ENCODE measurements around the gene SYNE4.
A peak's percentile ranks its signal among the peaks of the same experiment; 100 is the strongest.

The SYNE4 gene

GRCh38 chr19:36023432-36023831 is 14.8 kb upstream of the SYNE4 start:
- TF ChIP-seq, protein P1, sequence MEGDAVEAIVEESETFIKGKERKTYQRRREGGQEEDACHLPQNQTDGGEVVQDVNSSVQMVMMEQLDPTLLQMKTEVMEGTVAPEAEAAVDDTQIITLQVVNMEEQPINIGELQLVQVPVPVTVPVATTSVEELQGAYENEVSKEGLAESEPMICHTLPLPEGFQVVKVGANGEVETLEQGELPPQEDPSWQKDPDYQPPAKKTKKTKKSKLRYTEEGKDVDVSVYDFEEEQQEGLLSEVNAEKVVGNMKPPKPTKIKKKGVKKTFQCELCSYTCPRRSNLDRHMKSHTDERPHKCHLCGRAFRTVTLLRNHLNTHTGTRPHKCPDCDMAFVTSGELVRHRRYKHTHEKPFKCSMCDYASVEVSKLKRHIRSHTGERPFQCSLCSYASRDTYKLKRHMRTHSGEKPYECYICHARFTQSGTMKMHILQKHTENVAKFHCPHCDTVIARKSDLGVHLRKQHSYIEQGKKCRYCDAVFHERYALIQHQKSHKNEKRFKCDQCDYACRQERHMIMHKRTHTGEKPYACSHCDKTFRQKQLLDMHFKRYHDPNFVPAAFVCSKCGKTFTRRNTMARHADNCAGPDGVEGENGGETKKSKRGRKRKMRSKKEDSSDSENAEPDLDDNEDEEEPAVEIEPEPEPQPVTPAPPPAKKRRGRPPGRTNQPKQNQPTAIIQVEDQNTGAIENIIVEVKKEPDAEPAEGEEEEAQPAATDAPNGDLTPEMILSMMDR (IDR thresholded peaks at IDR 0.05; ENCODE audit: extremely low read depth, missing control alignments), result no peak
- DNase-seq (ENCODE audit: low spot score), result no peak

GRCh38 chr19:36019061-36019670 is 10.6 kb upstream of the SYNE4 start:
- TF ChIP-seq, protein P1 (IDR thresholded peaks at IDR 0.05; ENCODE audit: extremely low read depth, missing control alignments), result no peak

DNA sequence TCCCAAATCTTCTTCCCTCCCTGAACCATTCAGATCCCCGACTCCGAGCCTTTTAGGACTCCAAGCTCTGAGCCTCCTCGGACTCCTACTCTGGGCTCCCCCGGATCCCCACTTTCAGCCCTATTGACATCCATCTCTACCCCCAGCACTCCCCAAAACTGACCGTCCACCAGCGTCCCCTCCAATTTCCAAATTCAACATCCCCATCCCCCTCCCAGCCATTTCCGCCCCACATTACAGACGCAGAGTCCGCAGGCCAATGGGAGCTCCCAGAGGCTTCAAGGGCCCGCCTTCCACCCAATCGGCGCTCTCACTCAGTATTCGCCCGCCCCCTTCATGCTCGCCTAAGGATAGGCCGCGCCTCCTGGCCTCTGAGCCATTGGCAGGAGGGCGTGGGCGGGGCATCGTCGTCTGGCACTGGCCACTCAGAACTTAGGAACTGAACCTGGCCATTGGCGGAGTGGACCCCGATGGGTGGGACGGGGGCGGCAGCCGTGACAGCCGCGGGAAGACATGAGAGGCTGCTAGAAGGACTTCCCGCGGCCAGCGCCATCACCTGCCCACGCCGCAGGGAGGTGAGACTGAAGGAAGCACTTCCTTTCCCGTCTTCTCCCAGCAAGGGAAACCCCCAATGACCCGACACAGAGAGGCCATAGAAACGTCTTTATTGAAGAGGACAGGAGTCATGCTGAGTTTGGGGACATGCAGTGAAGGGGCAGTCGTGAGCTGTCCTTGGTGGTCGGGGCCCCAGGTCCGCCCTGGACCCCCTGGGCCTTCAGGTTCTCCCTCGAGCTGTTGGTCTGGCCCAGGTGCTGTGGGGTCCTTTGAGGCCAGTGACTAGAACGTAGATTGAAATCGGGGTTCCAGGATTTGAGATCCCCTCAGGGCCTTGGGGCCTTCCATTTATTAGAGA is 5.7 kb upstream of the SYNE4 start, which contains the start of gene ALKBH6:
ALKBH6 (minus strand) TSS at position 202 of the 913 bp plus-strand sequence. CDS start 816 bp downstream, outside the sequence.
- TF ChIP-seq, protein P1 (IDR thresholded peaks at IDR 0.05; ENCODE audit: extremely low read depth, missing control alignments), result no peak
- peak; percentile 98 for DNase-seq (ENCODE audit: low spot score)

More at GRCh38 chr19:36019061-36019670, 10.6 kb upstream of the SYNE4 start:
- DNase-seq (ENCODE audit: low spot score), result no peak

DNA sequence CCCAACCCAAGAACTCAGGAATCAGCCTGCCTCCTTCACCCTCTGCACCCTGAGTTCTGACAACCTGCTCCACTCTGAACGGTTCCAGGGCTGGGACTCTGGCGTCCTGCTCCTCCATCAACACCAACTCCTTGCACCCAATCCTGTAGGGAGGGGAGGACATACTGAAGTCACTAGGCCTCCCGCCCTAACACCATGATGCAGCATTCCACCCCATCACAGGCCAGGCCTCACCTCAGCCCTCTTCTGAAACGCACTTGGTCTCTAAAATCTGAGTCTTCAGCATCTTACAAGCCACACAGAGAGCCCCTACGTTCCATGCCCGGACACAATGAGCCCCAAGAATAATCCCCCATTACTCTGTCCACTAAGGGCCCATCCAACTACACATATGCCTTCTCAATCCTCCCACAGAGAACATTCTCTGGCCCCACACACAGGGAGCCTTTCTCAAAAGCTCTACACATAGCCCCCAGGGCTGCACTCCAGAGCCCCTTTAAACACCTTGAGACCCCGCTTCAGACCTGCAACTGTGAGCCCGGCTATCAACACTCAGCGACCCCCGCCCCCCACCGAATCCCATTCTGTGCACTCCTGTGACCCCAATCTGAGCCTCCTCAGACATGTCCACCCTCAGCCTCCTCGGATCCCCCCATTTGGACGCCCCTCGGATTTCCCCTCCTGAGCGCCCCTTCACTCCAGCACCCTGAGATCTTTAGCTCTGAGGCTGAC is 4.8 kb upstream of the SYNE4 start:
- DNase-seq (ENCODE audit: low spot score), result no peak
- TF ChIP-seq, protein P1 (IDR thresholded peaks at IDR 0.05; ENCODE audit: extremely low read depth, missing control alignments), result no peak

DNA sequence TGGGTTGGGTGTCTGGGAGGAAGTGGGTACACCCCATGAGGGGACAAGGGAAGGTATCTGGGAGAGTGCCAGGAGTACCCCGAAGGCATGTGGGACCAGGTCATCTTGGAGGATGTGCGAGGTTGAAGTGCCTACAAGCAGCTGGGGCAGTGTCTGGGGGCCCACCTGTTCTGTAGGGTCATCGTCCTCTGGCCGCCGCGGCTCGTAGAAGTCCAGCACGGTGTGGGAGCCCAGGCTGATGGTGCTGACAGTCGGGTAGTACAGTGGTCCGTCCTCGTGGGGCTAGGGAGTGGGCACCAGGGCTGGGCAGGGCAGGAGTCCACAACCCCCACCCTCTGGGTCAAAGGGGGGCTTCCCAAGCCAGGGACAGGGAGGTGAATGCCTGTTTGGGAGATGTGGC is 1.8 kb upstream of the SYNE4 start:
- TF ChIP-seq, protein P1 (IDR thresholded peaks at IDR 0.05; ENCODE audit: extremely low read depth, missing control alignments), result no peak

GRCh38 chr19:36009633-36010379 is 1.2 kb upstream of the SYNE4 start:
- no peak for DNase-seq (ENCODE audit: low spot score)
- TF ChIP-seq, protein P1 (IDR thresholded peaks at IDR 0.05; ENCODE audit: extremely low read depth, missing control alignments), result no peak

More for the DNA sequence above, 1.8 kb upstream of the SYNE4 start:
- DNase-seq (ENCODE audit: low spot score), result no peak

All from GM20000 (cell line).